CD4-positive, alpha-beta T cell (primary cell): ENCODE results near the gene KRTAP5-6. TPM values are rescaled to one million over a fixed set of nuclear protein-coding genes. Genes with fewer than 3 reads are reported as not detected.

Experiments
- ATAC-seq: fragments of 200-7000 bp; cut with Tn5 transposase; one replicate; pipeline ENCODE4 v1.10.0; 2022; ENCODE audit warnings: mild to moderate bottlenecking; ENCODE audit not compliant: poor library complexity
- CTCF ChIA-PET: fragments of 350-600 bp; sonication (Branson Sonifier 250); formaldehyde crosslinking; loops from one replicate; lab custom pipeline; 2021; ENCODE audit warnings: antibody characterized with exemption, inconsistent platforms; lab: Charles Lee
- POLR2A ChIA-PET: fragments of 350-600 bp; sonication (Branson Sonifier 250); formaldehyde crosslinking; loops from one replicate; lab custom pipeline; 2021; ENCODE audit warnings: antibody characterized with exemption, inconsistent platforms; lab: Charles Lee
- DNase-seq, 14 experiments: peaks; one replicate each; pipeline ENCODE4 v3.0.0-alpha.2; 2013 to 2020; ENCODE audit warnings: mixed read lengths in 2 of 14
- H3K27ac ChIP-seq, 2 donors: one replicate each; pipeline versions ENCODE4 v1.5.1 to v1.7.0; 2013; ENCODE audit warnings: low read length in 2 of 2, low read depth in 1 of 2, mild to moderate bottlenecking in 1 of 2
- H3K27me3 ChIP-seq, 2 experiments: 1 replicate in 1 of 2; 2 replicates in 1 of 2; pipeline versions ENCODE4 v1.6.1 to v1.7.0; 2013; ENCODE audit warnings: low read length in 2 of 2, control low read depth in 1 of 2, mild to moderate bottlenecking in 1 of 2, moderate library complexity in 1 of 2; ENCODE audit not compliant: insufficient read depth in 2 of 2, control insufficient read depth in 1 of 2
- H3K36me3 ChIP-seq: one replicate; pipeline ENCODE4 v1.6.1; 2013; ENCODE audit warnings: low read length, control low read depth; ENCODE audit not compliant: insufficient read depth
- H3K4me1 ChIP-seq: one replicate; pipeline ENCODE4 v1.6.1; 2013; ENCODE audit warnings: low read length, control low read depth; ENCODE audit not compliant: insufficient read depth
- H3K4me3 ChIP-seq: one replicate; pipeline ENCODE4 v1.5.1; 2013; ENCODE audit warnings: mild to moderate bottlenecking, low read length, moderate library complexity
- H3K9me3 ChIP-seq, 2 experiments: 1 replicate in 1 of 2; 2 replicates in 1 of 2; pipeline versions ENCODE4 v1.6.1 to v1.7.0; 2013; ENCODE audit warnings: low read length in 2 of 2, mild to moderate bottlenecking in 2 of 2, control low read depth in 1 of 2, moderate library complexity in 1 of 2; ENCODE audit not compliant: control insufficient read depth in 1 of 2, insufficient read depth in 1 of 2
- H3K27ac Mint-ChIP-seq: one replicate; pipeline ENCODE4 v1.8.0; 2020; ENCODE audit warnings: mixed read lengths
- H3K27me3 Mint-ChIP-seq: one replicate; pipeline ENCODE4 v1.8.0; 2021; ENCODE audit warnings: mixed read lengths
- H3K36me3 Mint-ChIP-seq: one replicate; pipeline ENCODE4 v1.8.0; 2021; ENCODE audit warnings: low read depth, mixed read lengths
- H3K4me1 Mint-ChIP-seq: one replicate; pipeline ENCODE4 v1.8.0; 2021; ENCODE audit warnings: low read depth, mixed read lengths
- H3K4me3 Mint-ChIP-seq: one replicate; pipeline ENCODE4 v1.8.0; 2020; ENCODE audit warnings: mild to moderate bottlenecking, mixed read lengths
- H3K9me3 Mint-ChIP-seq: one replicate; pipeline ENCODE4 v1.8.0; 2020; ENCODE audit warnings: mixed read lengths
- CTCF ChIP-seq: fragments of 200-600 bp; IDR thresholded peaks from one replicate; pipeline ENCODE4 v1.8.0; 2022; ENCODE audit warnings: antibody characterized with exemption, mild to moderate bottlenecking
- intact Hi-C, 2 experiments: fragments of 100-400 bp; cut with DNase I in 1 of 2; cut with micrococcal nuclease in 1 of 2; formaldehyde crosslinking; loops; one replicate each; pipeline versions ENCODE4 v1.15.1 to v1.9.0; 2023 to 2025; cut with DNase I, micrococcal nuclease
- total RNA-seq, 174 experiments: library from RNA in 2 of 174; stranded (reverse) in 2 of 174; gene quantifications; one replicate each; pipeline ENCODE4 v1.2.3 and lab custom pipeline; 2021 to 2026

The KRTAP5-6 gene
- total RNA-seq, 2 experiments from 2014 or later, result not detected

DNA sequence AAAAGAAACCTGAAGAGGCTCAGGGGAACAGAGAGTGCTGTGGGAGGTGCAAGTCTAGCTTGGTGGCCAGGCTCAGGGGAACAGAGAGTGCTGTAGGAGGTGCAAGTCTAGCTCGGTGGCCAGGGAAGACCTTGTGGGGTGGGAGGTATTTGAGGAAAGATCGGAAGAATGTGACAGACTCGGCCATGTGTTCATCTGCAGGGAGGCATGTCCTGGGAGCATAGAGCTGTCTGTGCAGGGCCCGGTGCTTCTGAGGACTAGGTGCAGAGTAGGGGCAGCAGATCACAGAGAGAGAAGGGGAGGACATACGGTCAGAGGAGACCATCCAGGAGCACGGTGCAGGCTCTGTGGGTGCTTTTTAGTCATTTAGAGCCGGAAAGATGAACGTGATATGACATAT is 42.6 kb downstream of the KRTAP5-6 start:
- H3K27ac Mint-ChIP-seq, result no peak overlapping the region
- H3K36me3 ChIP-seq, result no peaks in the 10 kb centered on the region

DNA sequence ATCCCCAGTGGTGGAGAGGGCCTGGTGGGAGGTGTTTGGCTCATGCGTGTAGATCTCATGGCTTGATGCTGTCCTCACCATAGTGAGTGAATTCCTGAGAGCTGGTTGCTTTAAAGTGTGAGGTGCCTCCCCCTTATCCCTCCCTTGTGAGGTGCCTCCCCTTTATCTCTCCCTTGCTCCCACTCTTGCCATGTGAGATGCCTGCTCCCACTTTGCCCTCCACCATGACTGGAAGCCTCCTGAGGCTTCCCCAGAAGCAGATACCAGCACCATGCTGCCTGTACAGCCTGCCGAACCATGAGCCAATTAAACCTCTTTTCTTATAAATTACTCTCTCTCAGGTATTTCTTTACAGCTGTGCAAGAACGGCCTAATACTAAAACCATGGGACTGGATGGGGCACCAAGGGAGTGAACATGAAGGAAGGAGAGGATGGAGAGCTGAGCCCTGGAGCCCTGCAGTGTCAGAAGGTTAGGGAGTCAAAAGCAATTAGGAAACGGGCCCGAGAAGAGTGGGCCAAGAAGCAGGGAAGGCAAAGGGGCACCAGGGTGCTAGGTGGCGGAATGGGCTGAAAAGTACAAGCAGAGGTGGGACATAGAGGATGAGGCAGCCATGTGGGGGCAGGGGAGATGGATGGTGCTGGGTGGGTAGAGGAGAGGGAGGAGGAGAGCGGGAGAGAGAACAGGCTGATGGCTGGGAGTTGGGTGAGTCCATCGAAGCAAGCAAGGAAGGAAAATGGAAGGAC is 44.0 kb downstream of the KRTAP5-6 start:
- H3K4me3 Mint-ChIP-seq, result no peak overlapping the region
- peaks cover 1% of the 10 kb centered on the region for H3K4me1 Mint-ChIP-seq
- no peaks in the 10 kb centered on the region for H3K36me3 Mint-ChIP-seq
- ChIA-PET POLR2A (no interaction called here), CTCF (no interaction called here)
- H3K27me3 ChIP-seq, result no peaks in the 10 kb centered on the region
- no peak overlapping the region for H3K4me3 ChIP-seq
- H3K36me3 ChIP-seq, result no peaks in the 10 kb centered on the region
- peaks cover 4% of the 10 kb centered on the region for H3K27me3 Mint-ChIP-seq
- DNase-seq, result no peak
- ATAC-seq, result no peak
- no peaks in the 10 kb centered on the region for H3K4me1 ChIP-seq
- no peak overlapping the region for H3K27ac Mint-ChIP-seq
- H3K27ac ChIP-seq, result no peak overlapping the region
- intact Hi-C loops, result loop anchor here in 1 of 2 experiments (10.0 kb wide), 1 partner anchor 1526 kb away; no protein-coding TSS in a partner anchor
- peaks cover 8 to 13% of the 10 kb centered on the region in 2 experiments for H3K9me3 ChIP-seq
- H3K9me3 Mint-ChIP-seq, result peaks cover 3% of the 10 kb centered on the region
- no peak for TF ChIP-seq CTCF

More for the DNA sequence above, 42.6 kb downstream of the KRTAP5-6 start:
- peaks cover 4% of the 10 kb centered on the region for H3K27me3 Mint-ChIP-seq
- Histone ChIP-seq H3K9me3 (peaks cover 12 to 26% of the 10 kb centered on the region in 2 experiments), H3K27me3 (peaks cover 0 to 3% of the 10 kb centered on the region in 2 experiments), H3K4me3 (no peak overlapping the region), H3K4me1 (no peaks in the 10 kb centered on the region), H3K27ac (no peak overlapping the region)
- no peaks in the 10 kb centered on the region for H3K4me1 Mint-ChIP-seq
- intact Hi-C loops, result loop anchor here in 1 of 2 experiments (5.0 kb wide), 1 partner anchor 38 kb away; no protein-coding TSS in a partner anchor
- no peaks in the 10 kb centered on the region for H3K36me3 Mint-ChIP-seq
- no peak for DNase-seq
- peaks cover 4% of the 10 kb centered on the region for H3K9me3 Mint-ChIP-seq
- ChIA-PET CTCF (no interaction called here), POLR2A (no interaction called here)
- no peak for TF ChIP-seq CTCF
- no peak for ATAC-seq
- H3K4me3 Mint-ChIP-seq, result no peak overlapping the region

GRCh38 chr11:1741741-1742140 is 44.7 kb downstream of the KRTAP5-6 start:
- H3K4me1 ChIP-seq, result no peaks in the 10 kb centered on the region
- peaks cover 5 to 11% of the 10 kb centered on the region in 2 experiments for H3K9me3 ChIP-seq
- H3K4me3 Mint-ChIP-seq, result no peak overlapping the region
- intact Hi-C loops, result loop anchor here in 1 of 2 experiments (10.0 kb wide), 1 partner anchor 1527 kb away; no protein-coding TSS in a partner anchor
- DNase-seq (no peak), ATAC-seq (no peak)
- no peaks in the 10 kb centered on the region for H3K36me3 ChIP-seq
- no peak overlapping the region for H3K27ac Mint-ChIP-seq
- ChIA-PET POLR2A (no interaction called here), CTCF (no interaction called here)
- no peak for TF ChIP-seq CTCF
- H3K27me3 ChIP-seq, result no peaks in the 10 kb centered on the region
- H3K4me3 ChIP-seq, result no peak overlapping the region
- no peak overlapping the region for H3K27ac ChIP-seq
- H3K4me1 Mint-ChIP-seq, result peaks cover 6% of the 10 kb centered on the region
- peaks cover 4% of the 10 kb centered on the region for H3K27me3 Mint-ChIP-seq
- H3K36me3 Mint-ChIP-seq, result no peaks in the 10 kb centered on the region
- no peaks in the 10 kb centered on the region for H3K9me3 Mint-ChIP-seq
